HepG2 (cell line): ENCODE results near the gene IFT88. TPM values are rescaled to one million over a fixed set of nuclear protein-coding genes. Genes with fewer than 3 reads are reported as not detected.

ENCODE experiments used
- CBX2 ChIP-seq, 2 experiments: fragments of 200-600 bp in 1 of 2; sonication (generic); formaldehyde crosslinking in 1 of 2; IDR thresholded peaks; 2 replicates each; pipeline versions ENCODE4 v1.7.0 to v1.8.1; 2018 to 2022; ENCODE audit warnings: low read depth in 2 of 2, low read length in 1 of 2, mild to moderate bottlenecking in 1 of 2, missing genetic modification reagents in 1 of 2
- CTCF ChIP-seq: sonication (generic); formaldehyde crosslinking; IDR thresholded peaks from 2 replicates; pipeline ENCODE4 v1.5.0; 2020; ENCODE audit warnings: mild to moderate bottlenecking, missing genetic modification reagents, moderate library complexity
- HDAC6 ChIP-seq: fragments of 200-600 bp; sonication (generic); IDR thresholded peaks from 2 replicates; pipeline ENCODE4 v1.7.0; 2017; ENCODE audit warnings: mild to moderate bottlenecking, antibody characterized with exemption, low read length, low read depth
- MED13 ChIP-seq: sonication (generic); formaldehyde crosslinking; IDR thresholded peaks from 2 replicates; pipeline ENCODE4 v1.5.0; 2020; ENCODE audit warnings: missing genetic modification reagents
- NKX3-1 ChIP-seq: sonication (generic); formaldehyde crosslinking; IDR thresholded peaks from 2 replicates; pipeline ENCODE4 v1.5.0; 2020; ENCODE audit warnings: missing genetic modification reagents
- ZFP82 ChIP-seq: sonication (generic); formaldehyde crosslinking; IDR thresholded peaks from 2 replicates; pipeline ENCODE4 v1.5.1; 2020; ENCODE audit warnings: mild to moderate bottlenecking, missing genetic modification reagents, borderline replicate concordance
- ZKSCAN5 ChIP-seq: sonication (generic); formaldehyde crosslinking; IDR thresholded peaks from 2 replicates; pipeline ENCODE4 v1.5.1; 2020; ENCODE audit warnings: mild to moderate bottlenecking, missing genetic modification reagents
- ZNF124 ChIP-seq: sonication (generic); formaldehyde crosslinking; IDR thresholded peaks from 2 replicates; pipeline ENCODE4 v1.4.0; 2020; ENCODE audit warnings: missing genetic modification reagents
- ZNF143 ChIP-seq: sonication (generic); formaldehyde crosslinking; IDR thresholded peaks from 2 replicates; pipeline ENCODE4 v1.4.0; 2020; ENCODE audit warnings: missing genetic modification reagents
- ZNF34 ChIP-seq: sonication (generic); formaldehyde crosslinking; IDR thresholded peaks from 2 replicates; pipeline ENCODE4 v1.4.0; 2020; ENCODE audit warnings: mild to moderate bottlenecking, missing genetic modification reagents, borderline replicate concordance
- ZNF460 ChIP-seq: sonication (generic); formaldehyde crosslinking; IDR thresholded peaks from 2 replicates; pipeline ENCODE4 v1.5.1; 2020; ENCODE audit warnings: missing genetic modification reagents, mild to moderate bottlenecking, borderline replicate concordance
- ZNF703 ChIP-seq: sonication (generic); formaldehyde crosslinking; IDR thresholded peaks from 2 replicates; pipeline ENCODE4 v1.5.1; 2020; ENCODE audit warnings: missing genetic modification reagents, mild to moderate bottlenecking, moderate library complexity, borderline replicate concordance
- ZNF75D ChIP-seq: sonication (generic); formaldehyde crosslinking; IDR thresholded peaks from 2 replicates; pipeline ENCODE4 v1.8.1; 2023; ENCODE audit warnings: missing genetic modification reagents, mild to moderate bottlenecking, borderline replicate concordance
- ZSCAN29 ChIP-seq: sonication (generic); formaldehyde crosslinking; conservative IDR thresholded peaks from 2 replicates; pipeline ENCODE4 v1.4.0; 2020; ENCODE audit warnings: mild to moderate bottlenecking, missing genetic modification reagents
- polyA plus RNA-seq, 8 experiments: library from polyadenylated mRNA; depleted of rRNA in 3 of 8; stranded (reverse) in 7 of 8; unstranded in 1 of 8; fragments of >200 nt; fragmentation: Illumina TruSeq in 4 of 8; extraction: Trizol in 4 of 8; gene quantifications; 2 replicates each; pipeline versions ENCODE4 v1.2.1 to v1.2.3, GENCODE V29; 2011 to 2016; ENCODE audit warnings: low read depth in 4 of 8, missing spikeins in 1 of 8, mixed read lengths in 1 of 8; ENCODE audit not compliant: insufficient read depth in 1 of 8
- total RNA-seq, 5 experiments: library from RNA; depleted of rRNA; stranded (reverse); fragments of >200 nt; fragmentation: Illumina TruSeq; extraction: Trizol; gene quantifications; 2 replicates each; pipeline ENCODE4 v1.2.3, GENCODE V29; 2016; ENCODE audit warnings: low read depth in 1 of 5
- TF ChIP-seq, protein P1 (sequence below): sonication (generic); formaldehyde crosslinking; IDR thresholded peaks from 2 replicates; pipeline ENCODE4 v1.4.0; 2020; ENCODE audit warnings: missing genetic modification reagents
- TF ChIP-seq, protein P2 (sequence below): sonication (generic); formaldehyde crosslinking; IDR thresholded peaks from 2 replicates; pipeline ENCODE4 v1.4.0; 2020; ENCODE audit warnings: missing genetic modification reagents
- TF ChIP-seq, protein P3 (sequence below): sonication (generic); formaldehyde crosslinking; IDR thresholded peaks from 2 replicates; pipeline ENCODE4 v1.9.0; 2021; ENCODE audit warnings: missing genetic modification reagents, borderline replicate concordance
- TF ChIP-seq, protein P4 (sequence below): sonication (generic); formaldehyde crosslinking; IDR thresholded peaks from 2 replicates; pipeline ENCODE4 v1.8.1; 2022; ENCODE audit warnings: low read depth, mild to moderate bottlenecking, missing genetic modification reagents

Gene IFT88
- total and polyA plus RNA-seq, 2 of the 13 experiments (the other 11 are each of a cell fraction or from before 2014, with no cell fraction given): 8.4 to 19.9 TPM

DNA sequence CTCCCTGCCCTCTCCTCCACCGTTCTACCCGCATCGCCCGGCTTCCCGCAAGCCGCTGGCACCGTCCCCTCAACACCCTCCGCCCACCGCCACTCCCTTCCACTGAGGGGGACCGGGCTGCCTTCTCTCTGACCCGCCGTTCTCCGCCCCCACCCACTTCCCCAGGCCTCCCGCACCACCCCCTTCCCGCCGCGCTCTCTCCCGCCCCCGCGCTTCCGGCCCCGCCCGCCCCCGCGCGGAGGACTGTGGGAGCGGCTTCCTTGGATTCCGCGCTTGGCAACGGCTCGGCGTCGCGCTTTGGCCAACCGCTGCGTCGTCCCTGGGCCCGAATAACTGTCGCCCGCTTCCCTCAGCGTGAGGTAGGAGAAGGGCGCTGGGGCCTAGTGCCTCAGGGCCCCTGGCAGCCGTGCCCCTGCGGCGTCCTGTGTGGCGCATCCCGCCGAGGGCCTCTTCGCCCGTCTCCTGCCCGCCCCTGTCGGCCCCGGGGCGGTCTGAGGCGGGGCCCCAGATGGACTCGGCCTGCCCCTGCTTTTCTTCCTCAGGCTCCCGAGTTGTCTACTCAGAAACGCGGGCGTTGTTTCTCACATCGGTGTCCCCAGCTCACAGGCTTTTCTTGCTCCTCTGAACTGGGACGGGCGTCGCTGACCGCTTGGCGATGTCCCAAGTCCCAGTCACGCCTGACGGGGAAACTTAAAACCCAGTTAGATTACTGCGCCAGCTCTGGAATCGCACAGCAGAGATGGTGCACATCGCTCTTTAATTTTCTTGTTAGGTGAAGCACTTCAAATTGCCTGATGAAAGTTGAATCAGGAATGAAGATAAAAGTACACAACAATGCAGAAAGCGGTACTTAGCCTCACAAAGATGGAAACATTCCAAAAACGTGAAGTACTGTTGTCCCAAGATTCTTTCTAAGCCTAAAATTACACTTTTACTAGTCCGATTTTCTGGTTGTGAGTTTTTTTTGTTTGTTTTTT lies at the start of gene IFT88 (continued):
- TF ChIP-seq, protein P1, sequence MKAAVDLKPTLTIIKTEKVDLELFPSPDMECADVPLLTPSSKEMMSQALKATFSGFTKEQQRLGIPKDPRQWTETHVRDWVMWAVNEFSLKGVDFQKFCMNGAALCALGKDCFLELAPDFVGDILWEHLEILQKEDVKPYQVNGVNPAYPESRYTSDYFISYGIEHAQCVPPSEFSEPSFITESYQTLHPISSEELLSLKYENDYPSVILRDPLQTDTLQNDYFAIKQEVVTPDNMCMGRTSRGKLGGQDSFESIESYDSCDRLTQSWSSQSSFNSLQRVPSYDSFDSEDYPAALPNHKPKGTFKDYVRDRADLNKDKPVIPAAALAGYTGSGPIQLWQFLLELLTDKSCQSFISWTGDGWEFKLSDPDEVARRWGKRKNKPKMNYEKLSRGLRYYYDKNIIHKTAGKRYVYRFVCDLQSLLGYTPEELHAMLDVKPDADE: 0 out of 2 replicates have a peak, but pooled peaks have one; percentile 53
- no peak for TF ChIP-seq ZSCAN29
- TF ChIP-seq ZNF143 (CRISPR knock-in tag): peak; percentile 87
- TF ChIP-seq HDAC6: no peak
- TF ChIP-seq ZNF75D (CRISPR knock-in tag): no peak
- TF ChIP-seq MED13 (CRISPR knock-in tag): no peak; the same call in 1 of the 2 replicates
- no peak for TF ChIP-seq CBX2 (IDR thresholded peaks at IDR 0.05; ENCODE audit: low read depth, low read length)
- no peak for TF ChIP-seq CBX2 (CRISPR knock-in tag; IDR thresholded peaks at IDR 0.05; ENCODE audit: low read depth)
- TF ChIP-seq ZKSCAN5: no peak
- TF ChIP-seq, protein P2, sequence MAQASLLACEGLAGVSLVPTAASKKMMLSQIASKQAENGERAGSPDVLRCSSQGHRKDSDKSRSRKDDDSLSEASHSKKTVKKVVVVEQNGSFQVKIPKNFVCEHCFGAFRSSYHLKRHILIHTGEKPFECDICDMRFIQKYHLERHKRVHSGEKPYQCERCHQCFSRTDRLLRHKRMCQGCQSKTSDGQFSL: no peak
- TF ChIP-seq ZFP82 (CRISPR knock-in tag): no peak
- no peak for TF ChIP-seq ZNF124 (CRISPR knock-in tag)
- TF ChIP-seq, protein P3, sequence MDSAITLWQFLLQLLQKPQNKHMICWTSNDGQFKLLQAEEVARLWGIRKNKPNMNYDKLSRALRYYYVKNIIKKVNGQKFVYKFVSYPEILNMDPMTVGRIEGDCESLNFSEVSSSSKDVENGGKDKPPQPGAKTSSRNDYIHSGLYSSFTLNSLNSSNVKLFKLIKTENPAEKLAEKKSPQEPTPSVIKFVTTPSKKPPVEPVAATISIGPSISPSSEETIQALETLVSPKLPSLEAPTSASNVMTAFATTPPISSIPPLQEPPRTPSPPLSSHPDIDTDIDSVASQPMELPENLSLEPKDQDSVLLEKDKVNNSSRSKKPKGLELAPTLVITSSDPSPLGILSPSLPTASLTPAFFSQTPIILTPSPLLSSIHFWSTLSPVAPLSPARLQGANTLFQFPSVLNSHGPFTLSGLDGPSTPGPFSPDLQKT (CRISPR knock-in tag): peak; percentile 76; the same call in 1 of the 2 replicates
- no peak; the same call in 1 of the 2 replicates for TF ChIP-seq ZNF460 (CRISPR knock-in tag)
- TF ChIP-seq CTCF (CRISPR knock-in tag): no peak; the same call in 1 of the 2 replicates
- TF ChIP-seq NKX3-1 (CRISPR knock-in tag): peak; percentile 55
- TF ChIP-seq, protein P4, sequence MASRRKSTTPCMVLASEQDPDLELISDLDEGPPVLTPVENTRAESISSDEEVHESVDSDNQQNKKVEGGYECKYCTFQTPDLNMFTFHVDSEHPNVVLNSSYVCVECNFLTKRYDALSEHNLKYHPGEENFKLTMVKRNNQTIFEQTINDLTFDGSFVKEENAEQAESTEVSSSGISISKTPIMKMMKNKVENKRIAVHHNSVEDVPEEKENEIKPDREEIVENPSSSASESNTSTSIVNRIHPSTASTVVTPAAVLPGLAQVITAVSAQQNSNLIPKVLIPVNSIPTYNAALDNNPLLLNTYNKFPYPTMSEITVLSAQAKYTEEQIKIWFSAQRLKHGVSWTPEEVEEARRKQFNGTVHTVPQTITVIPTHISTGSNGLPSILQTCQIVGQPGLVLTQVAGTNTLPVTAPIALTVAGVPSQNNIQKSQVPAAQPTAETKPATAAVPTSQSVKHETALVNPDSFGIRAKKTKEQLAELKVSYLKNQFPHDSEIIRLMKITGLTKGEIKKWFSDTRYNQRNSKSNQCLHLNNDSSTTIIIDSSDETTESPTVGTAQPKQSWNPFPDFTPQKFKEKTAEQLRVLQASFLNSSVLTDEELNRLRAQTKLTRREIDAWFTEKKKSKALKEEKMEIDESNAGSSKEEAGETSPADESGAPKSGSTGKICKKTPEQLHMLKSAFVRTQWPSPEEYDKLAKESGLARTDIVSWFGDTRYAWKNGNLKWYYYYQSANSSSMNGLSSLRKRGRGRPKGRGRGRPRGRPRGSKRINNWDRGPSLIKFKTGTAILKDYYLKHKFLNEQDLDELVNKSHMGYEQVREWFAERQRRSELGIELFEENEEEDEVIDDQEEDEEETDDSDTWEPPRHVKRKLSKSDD: peak; percentile 29; the same call in 1 of the 2 replicates
- no peak for TF ChIP-seq ZNF34 (CRISPR knock-in tag)
- no peak for TF ChIP-seq ZNF703 (CRISPR knock-in tag)
